Stimulated activated CD8-positive, alpha-beta memory T cell treated with anti-CD3 and anti-CD28 coated beads, Interleukin-7, amount 100 ng/mL, for 48 hours (primary cell): ENCODE results near the gene FGF14.

Experiments used
- DNase-seq, 2 donors: peaks; one replicate each; pipeline ENCODE4 v3.0.0-alpha.2; 2020; ENCODE audit warnings: low read depth in 1 of 2; ENCODE audit errors: extremely low read depth in 1 of 2

The FGF14 gene

DNA sequence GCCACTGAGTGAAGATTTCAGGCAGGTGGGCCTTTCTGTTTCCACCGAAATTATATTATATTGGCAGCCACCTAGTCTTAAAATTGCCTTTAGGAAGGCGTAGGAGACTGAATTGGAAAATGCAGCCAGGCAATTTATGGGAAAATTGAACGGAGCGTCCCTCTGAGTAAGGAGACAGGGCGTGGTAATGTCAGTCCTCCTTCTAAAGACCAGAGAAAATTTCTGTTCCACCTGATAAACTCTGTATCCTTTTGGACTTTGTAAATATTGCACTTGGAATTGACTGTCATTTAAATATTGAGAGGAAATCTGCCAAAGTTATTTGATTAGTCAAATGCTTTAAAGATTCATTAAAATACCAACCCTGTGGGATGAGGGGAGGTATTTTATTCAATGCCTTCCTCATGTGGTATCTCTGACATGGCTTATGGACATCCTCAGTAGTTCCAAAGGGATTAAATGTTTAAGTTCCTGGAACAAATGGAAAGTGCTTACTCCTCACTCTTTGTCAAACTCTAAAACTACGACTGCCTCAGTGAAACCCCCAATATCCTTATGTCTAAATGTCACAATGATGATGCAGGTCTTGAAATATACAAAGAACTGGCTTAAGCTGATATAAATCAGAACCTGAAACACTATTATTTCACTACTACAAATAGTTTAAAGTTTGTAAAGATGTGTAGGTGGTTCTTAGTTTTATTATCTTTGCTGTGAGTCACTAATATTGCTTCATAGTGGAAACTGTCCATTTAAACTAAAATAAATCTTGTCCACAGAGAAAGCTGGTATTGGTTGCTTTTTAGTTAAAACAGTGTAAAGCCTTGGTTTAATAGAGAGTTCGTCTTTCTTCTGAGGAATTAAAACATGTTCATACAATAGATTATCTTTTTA lies 203.2 kb downstream of the FGF14 start:
- DNase-seq: no peak

DNA sequence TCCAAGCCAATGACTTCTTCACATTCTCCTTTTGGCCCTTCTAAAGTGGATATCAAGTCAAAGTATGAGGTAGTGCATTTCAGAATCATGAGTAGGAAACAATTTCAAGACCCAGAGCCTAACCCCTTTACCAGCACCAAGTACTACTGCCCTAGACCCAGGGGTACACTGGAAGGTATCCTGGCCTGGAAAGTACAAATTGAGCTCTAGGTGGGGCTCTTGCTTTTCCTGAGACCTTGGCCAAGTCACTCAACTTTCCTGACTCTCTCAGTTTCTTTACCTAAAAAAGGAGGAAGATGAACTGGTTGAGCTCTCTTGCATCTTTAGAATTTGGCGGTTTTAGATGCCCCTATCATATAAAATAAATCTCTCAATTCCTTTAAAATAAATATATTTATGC lies 204.7 kb downstream of the FGF14 start:
- DNase-seq: no peak

DNA sequence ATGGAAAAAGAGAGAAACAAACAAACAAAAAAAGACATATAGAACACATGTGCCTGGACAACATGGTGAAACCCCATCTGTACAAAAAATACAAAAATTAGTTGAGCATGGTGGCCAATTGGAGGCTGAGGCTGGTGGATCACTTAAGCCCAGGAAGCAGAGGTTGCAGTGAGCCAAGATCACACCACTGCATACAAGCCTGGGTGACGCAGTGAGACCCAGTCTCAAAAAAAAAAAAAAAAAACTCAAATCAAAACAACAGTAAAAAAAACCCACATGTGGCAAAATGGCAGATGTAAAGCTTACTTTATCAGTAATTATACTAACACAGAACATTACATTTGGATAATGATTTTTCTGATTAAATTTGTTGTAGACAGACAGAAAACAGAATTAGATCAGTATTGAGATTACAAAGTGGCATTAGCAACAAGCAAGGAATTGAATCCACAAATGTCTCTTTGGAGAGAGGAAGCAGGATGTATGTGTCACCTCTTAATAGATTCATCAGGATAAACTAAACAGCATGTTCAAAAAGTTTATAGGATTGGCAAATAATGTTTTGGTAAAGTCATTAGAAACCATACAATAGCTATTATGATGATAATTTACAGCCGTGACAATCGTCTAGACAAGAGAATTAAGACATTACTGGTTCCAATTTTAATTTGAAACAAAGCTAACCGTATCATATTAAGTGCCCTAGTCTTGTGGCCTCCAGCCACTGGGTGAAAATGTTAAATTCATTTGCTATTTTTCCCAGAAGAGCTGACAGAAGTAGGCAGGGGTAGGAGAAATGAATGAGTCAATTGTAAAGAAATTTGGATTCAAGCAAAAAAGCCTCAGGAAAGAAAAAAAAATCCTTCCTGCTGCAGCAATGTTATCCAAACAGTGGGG lies 206.0 kb downstream of the FGF14 start:
- DNase-seq: no peak

DNA sequence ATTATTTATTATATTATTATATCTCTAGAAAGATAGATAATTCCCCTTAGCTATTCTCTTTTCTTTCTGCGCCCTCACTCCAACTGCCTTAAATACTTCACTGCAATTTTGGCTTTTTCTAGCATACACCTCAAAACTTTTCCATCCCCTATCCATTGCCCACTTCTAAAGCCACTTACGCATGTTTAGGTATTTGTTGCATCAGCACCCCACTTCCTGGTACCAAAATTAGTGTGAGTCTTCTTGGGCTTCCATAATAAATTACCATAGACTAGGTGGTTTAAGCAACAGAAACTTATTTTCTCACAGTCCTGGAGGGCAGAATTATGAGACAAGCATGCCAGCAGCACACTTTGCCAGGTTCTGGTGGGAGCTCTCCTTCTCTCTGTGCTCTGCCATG lies 209.0 kb downstream of the FGF14 start:
- DNase-seq: no peak

DNA sequence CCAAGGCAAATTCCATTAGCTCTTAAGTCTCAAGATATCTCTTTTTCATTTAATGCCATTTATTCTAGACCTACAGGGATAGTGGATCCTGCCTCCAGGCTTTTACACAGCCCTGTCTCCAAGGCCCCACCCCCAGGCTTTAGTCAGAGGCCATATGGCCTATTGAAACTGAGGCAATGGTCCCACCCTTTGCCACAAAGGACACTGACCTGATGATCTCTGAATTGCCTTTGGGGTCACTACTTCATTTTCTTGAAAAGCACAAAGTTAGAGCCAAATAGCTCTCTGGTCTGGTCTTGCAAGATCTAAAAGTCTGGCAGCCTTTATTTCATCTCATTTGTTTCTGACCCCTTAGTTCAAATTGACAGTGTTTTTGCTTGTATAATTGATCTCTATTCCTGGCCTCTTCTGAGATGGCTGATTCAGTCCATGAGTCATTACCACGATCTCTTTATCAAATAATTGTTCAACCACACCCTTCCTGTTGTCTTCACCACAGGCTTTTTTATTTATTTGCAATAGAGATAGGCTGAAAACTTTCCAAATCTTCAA lies 209.8 kb downstream of the FGF14 start:
- DNase-seq: no peak

DNA sequence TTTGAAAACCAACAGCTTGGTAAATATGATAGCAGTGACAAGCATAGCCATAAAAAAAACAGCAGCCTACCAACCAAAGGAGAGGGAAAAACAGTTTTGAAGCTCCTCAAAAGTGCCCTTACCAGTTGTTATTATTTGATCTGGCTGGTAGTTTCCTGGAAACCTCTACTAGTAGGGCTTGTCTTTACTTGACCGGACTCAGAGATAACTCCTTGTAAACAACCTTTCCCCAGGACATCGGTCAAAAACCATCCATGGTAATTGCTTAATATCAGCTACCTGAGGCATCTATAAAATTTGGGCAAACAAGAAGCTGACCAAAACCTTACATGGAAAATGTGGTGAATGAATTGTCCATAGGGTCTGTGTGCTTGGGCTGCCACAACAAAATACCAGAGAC lies 210.9 kb downstream of the FGF14 start:
- DNase-seq: no peak

DNA sequence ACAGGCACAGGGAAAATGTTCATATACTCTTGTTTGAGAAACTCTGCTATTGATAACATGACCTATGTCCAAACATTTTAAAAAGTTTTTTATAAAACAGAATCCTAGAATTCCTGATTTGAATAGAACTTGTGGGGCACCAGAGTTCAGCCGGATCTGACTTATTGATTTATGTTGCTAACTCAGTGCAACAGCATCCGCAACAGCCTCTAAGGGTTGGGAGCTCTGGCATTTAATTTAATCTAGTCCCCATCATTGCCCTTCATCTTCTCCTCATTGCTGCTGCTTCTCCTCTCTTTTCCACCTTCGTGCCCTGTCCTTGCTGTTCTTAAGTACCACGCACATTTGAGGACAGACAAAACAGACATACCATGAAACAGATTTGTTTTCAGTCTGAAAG lies 214.5 kb downstream of the FGF14 start:
- no peak for DNase-seq

DNA sequence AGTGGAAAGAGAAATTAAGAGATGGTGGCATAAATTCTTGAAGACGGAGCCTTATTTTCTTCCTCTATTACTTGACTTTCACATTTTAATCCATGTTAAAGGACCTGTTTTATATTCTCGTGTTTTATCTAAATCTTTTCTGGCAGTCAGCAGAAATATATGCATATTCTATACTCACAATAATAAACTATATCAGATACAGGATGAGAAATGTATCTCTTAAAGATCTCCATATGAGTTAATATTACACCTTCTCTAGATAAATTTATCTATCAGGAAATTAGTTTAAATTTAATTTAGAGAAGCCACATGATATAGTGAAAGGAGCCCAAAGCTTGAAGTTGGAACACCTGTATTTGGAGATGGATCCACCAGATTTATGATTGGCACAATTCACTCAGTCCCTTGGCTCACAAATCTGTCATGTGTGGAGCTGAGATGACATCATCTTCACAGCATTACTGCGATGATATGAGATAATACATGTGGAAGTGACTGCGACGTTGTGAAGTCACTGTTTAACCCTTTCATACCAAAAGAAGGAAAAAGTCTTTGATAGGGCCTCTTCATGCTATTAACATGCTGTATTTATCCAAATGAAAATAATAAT lies 216.4 kb downstream of the FGF14 start:
- DNase-seq: no peak

DNA sequence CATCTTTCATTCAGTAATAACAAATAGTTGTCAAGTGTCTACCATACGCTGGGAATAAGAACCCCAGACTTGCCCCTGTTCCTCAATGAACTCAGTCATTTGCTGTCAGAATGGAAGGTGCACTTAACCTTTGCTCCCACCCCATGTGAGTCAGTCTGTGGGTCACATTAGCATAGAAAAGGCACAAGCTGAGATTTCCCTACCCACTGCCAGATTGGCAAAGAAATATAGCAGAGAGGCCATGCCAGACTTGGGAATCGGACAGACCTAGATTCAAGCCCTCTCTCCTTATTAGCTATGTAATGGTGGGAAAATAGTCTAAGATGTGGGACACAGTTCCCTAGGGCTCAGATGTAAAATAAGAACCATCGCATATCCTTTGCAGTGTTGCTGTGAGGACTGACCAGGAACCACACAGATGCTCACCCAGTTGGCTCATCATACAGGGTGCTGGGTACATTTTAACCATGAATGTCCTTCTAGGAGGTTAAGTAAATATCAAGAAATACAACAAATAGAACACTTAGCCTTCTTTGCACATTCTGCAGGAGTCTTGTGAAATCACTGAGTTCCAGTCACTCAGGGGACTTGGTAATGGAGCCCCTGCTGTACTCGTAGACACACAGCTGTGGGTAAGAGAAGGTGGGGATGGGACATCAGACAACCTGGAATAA lies 218.2 kb downstream of the FGF14 start:
- no peak for DNase-seq

DNA sequence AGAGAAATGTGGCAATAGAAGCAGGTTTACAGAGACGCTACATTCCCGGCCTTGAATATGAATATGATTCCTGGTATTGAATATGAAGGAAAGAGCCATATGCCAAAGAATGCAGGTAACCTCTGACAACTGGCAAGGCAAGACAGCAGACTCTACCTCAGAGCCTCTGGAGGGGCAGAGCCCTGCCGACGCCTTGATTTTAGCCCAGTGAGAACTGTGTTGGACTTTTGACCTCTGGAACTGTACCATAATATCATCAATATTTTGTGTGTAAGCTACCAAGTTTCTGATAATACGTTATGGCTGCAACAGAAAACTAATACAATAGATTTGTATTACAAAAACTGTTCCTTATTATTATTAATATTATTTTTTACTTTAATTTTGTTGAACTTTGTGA lies 219.7 kb downstream of the FGF14 start:
- DNase-seq: no peak

DNA sequence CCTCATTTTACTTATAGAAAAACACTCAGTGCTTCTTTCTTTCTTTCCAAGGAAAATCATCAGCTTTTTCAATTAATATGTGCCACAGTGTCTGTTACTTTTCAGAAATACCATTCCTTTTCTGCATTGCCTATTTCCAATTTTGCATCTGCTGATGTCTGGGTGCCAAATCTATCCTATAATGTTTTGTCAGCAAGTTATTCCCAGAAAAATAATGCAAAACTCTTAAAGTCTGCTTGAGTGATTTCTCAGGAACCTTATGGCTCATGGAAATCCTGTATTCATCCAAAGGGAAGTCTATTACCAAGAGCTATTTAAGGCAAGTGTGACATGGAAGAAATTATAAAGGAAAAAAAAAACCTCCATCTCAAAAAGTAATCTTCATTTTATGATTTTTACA lies 224.4 kb downstream of the FGF14 start:
- DNase-seq: no peak

DNA sequence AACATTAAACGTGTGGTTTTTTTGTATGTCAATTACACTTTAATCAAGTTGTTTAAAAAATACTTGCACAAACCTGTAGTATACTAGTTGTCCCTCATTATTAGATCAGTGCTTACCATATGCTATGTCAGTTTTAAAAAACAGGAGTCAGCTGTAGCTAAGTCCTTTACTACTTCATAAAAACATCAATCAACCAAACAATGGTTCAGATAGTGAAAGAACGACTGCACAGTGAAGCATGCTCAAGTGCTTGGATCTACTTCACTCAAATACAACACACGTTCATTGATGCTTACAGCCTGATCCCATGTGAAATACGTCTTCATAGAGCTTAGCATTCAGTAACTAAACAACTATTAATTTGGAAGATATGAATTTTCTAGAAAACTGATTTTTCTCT lies 225.0 kb downstream of the FGF14 start:
- DNase-seq: no peak

DNA sequence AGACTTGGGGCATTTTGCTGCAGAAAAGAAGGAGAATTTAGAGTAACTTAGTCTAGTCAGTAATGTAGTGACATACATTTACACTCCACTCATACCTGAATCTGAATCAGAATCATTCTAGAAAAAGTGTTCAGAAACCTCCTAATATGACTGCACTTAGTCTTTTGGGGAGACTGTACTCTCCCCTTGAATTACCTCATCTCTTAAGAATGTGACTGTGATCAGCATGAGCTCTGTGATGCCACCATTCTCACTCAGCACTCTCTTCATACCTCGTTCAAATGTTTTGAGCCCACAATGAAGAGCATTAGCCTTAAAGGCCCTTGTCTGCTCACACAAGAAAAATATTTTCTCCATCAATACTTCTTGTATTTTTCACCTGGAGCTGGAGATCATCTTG lies 229.4 kb downstream of the FGF14 start:
- no peak for DNase-seq

DNA sequence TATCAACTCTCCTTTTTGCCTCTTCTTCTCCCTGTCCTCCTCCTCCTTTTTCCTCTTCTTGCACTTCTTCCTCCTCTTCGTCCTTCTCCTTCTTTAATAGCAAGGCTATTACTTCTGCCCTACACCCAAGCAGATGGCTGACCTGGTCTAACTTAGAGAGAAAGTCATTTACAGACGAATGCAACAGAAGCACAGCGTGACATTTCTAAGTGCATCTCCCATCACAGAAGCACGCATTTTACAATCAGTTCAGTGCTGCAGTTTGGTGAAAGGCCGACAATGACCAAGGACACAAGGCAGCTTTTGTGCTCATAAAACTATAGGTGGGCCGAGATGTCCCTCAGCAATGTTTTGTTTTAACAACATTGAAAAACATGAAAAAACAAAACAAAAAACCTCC lies 231.5 kb downstream of the FGF14 start:
- DNase-seq: no peak

DNA sequence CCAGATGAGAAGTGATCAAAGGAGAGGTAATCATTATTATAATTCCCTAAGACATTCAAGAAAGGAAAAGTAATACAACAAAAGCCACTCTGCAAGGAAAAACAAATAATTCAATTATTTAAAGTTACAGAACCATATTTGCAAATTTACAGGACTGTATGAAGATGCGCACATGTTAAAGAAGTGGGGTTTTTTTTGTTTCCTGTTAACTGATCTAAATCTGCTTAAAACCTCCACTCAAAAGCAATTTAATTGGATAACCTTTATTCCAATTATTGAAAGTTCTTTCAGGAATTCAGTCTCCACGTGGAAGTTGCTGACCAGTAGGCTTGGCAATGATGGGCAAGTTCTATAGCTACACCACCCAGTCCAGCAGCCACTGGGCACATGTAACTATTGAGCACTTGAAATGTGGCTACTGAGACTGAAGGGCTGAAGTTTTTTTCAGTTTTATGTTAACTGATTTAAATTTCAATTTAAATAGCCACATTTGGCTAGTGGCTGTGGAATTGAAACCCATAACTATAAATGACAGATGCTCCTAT lies 232.3 kb downstream of the FGF14 start:
- DNase-seq: no peak

DNA sequence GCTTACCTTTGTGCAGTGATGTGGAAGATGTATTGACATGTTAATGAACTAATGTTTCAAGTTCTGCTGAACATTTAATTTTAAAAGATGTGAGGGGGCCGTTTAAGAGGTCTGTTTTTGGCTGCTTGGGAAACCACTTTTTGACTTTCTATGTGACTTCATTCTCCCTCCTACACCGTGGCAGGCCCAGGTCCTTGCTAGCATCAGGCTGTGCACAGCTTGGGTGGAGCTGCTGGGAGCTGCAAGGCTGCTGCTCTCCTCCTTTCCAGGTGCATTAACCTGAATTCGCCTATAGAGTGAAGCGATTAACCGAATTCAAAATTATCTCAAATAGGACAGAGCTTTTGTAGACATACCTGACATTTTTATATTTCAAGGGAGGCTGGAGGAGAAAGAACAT lies 249.1 kb downstream of the FGF14 start:
- no peak for DNase-seq

DNA sequence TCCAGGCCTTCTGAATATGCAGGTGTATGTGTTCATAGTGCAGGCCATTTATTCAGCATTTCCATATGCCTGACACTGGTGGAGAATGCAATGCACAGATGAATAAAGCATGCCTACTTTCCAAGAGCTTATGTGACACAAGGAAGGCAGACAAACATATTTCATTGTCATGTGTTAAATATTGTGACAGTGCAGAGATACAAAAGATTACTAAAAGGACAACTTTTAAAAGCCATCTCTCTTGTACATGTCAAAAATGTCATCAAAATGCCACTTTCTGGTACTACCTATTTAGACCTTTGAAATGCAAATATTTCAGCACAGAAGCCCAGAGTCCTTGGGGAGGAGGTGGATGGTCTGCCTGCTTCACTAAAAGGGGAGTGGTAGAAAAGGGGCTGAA lies 254.5 kb downstream of the FGF14 start:
- DNase-seq: no peak

DNA sequence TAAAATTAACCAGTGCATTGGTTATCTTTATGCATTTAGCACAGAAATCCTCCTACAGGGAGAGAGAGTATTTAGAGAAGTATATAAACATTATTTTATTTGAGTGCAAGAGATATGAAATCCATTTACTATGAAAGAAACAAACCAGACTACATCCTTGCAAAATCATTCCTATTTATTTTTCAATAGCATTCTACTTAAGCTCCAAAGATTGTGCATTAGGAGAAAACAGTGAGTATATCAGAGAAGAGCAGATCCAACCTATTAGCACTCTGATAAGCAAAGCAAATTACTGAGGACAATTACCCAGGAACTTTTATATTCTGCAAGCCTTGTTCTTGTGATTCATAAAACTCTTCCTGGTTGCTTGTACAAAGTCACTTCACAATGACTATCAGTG lies 256.1 kb downstream of the FGF14 start:
- no peak for DNase-seq

DNA sequence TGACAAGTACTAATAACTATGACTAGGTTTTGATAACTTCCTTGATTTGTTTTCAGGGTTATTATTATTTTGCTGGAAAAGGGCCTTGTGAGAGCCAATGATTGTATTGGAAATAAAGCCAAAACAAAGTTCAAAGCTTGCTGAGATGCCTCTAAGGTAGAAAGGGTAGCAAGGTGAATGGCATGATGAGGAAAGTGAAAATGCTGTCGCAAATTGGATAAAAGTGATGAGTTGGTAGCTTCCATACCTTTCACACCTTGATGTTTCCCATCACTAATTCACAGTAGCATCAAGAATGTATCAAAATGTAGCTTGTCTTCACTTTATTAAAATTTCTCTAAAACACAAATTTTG lies 259.4 kb downstream of the FGF14 start:
- no peak for DNase-seq

DNA sequence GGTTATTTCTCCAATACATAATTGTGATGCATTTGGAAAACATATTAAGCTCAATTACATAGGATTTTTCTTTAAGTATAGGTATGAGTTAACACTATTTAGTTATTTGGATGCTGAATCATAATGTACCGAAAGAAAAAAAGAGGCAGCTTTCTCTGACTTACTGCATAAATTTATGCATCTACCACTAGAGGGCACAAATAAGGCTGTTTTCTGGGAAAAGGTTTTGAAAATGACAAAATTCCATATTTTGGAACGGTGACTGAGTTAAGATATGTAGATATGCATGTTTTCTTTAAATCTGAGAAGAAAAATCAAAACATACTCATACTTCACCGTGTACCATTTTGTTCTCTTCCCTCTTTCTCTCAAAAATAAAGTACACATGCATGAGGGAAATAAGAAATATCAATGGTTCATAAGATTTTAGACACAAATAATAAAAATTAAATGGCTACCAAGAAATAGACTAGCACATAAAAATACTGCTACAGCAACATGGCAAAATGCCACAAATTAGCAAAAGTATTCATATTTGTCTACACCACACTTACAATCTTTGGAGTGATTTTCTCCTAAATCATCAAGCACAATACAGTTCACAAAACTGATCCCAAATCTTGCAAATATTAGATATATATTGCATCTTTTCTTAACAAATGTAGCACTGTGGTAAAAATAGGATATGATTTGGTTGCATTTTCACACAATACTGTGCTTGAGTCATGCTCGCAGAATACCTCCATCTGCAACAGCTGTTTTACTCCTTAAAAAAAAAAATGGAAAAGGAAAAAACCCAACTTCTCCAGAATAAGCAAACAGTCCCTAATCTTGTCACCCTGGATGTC lies 260.0 kb downstream of the FGF14 start:
- DNase-seq: no peak
